T1000 (cell line): ENCODE measurements around the gene RPF1.
A peak's percentile ranks its signal among the peaks of the same experiment; 100 is the strongest.
"Not testable (repeated sequence)": the region's sequence is repeated elsewhere in the genome, so short reads cannot be mapped to it uniquely, and the experiment has no call there.

Experiments used
- DNase-seq: peaks from one replicate; lab custom pipeline; 2025; ENCODE audit warnings: mixed read lengths; lab: John Stamatoyannopoulos, UW

Gene RPF1

GRCh38 chr1:84493747-84494146 is 14.7 kb downstream of the RPF1 start:
- no peak for DNase-seq

- no peak for DNase-seq
These were observed 17.4 kb downstream of the RPF1 start for GRCh38 chr1:84496498-84496897.

- no peak for DNase-seq
These were observed 18.7 kb downstream of the RPF1 start for GRCh38 chr1:84497631-84498275.

GRCh38 chr1:84502927-84503326 is 23.9 kb downstream of the RPF1 start:
- no peak for DNase-seq

GRCh38 chr1:84504580-84505492 is 25.8 kb downstream of the RPF1 start:
- no peak for DNase-seq

GRCh38 chr1:84505493-84506001 is 26.5 kb downstream of the RPF1 start:
- peak; percentile 70 for DNase-seq

GRCh38 chr1:84506002-84506728 is 27.1 kb downstream of the RPF1 start, which contains the start of the genes GNG5 and SPATA1:
Gene GNG5 (minus strand): TSS chr1:84506581. CDS start chr1:84506091, 490 bp downstream.
Gene SPATA1 (plus strand): TSS chr1:84506386. CDS start chr1:84516360, 9,974 bp downstream.
- peak; percentile 96 for DNase-seq

GRCh38 chr1:84506729-84507453 is 27.8 kb downstream of the RPF1 start:
- no peak for DNase-seq

GRCh38 chr1:84507887-84508286 is 28.8 kb downstream of the RPF1 start:
- not testable (repeated sequence) for DNase-seq

- DNase-seq = no peak
These were observed 29.4 kb downstream of the RPF1 start for GRCh38 chr1:84508510-84508909.

- no peak for DNase-seq
These were observed 30.0 kb downstream of the RPF1 start for GRCh38 chr1:84509029-84509428.

GRCh38 chr1:84510165-84510564 is 31.1 kb downstream of the RPF1 start:
- no peak for DNase-seq

GRCh38 chr1:84510668-84511067 is 31.6 kb downstream of the RPF1 start:
- no peak for DNase-seq

GRCh38 chr1:84524590-84524989 is 45.5 kb downstream of the RPF1 start:
- no peak for DNase-seq

GRCh38 chr1:84525779-84526178 is 46.7 kb downstream of the RPF1 start:
- no peak for DNase-seq

- DNase-seq = no peak
These were observed 59.5 kb downstream of the RPF1 start for GRCh38 chr1:84538599-84538998.

- DNase-seq = no peak
These were observed 60.9 kb downstream of the RPF1 start for GRCh38 chr1:84539972-84540371.

- DNase-seq = no peak
These were observed 61.7 kb downstream of the RPF1 start for GRCh38 chr1:84540759-84541158.

GRCh38 chr1:84541679-84542078 is 62.6 kb downstream of the RPF1 start:
- DNase-seq = no peak
